ENCODE data around the gene GABRA4.
A peak's percentile ranks its signal among the peaks of the same experiment; 100 is the strongest.

GABRA4 gene

DNA sequence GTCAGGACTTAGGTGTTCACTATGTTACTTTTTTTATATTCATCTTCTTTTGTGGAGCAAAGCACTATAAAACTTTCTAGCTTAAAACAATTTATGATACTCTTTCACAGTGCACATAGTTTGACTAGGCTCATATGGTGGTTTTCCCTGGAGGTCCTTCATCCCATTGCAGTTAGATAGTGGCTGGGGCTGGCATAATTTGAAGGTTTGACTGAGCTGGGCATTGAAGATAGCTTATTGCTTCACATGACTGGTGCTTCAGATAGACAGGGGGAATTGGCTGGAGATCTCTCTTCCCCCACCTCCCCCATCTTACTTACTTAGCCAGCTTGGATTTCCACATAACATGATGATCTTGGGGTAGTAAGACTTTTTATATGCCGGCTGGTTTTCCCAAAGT lies 7.0 kb upstream of the GABRA4 start:
- TF ChIP-seq ZNF274 (IDR thresholded peaks at IDR 0.05; ENCODE audit: low read depth, low read length), result no peak
- no peak overlapping the region for H3K4me3 ChIP-seq (ENCODE audit: low read length)

DNA sequence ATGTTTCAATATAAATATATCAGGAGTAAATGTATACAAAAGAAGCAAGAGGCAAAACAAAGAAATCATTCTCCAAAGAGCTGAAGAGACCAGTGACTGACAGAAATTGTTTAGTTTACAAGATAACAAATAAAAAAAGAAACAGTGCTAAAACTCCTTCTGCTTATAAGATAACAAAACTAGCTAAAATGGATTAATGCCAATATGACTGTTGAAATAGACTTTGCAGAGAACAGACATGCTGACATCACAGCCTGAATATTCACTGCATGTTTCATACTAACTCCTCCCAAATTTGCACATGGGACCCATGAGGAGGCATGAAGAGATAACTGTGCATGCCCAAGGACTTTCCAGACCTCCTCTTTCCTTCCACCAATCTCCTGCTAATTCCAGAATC lies 6.2 kb upstream of the GABRA4 start:
- TF ChIP-seq ZNF274 (IDR thresholded peaks at IDR 0.05; ENCODE audit: low read depth, low read length), result no peak
- H3K4me3 ChIP-seq (ENCODE audit: low read length), result no peak overlapping the region

DNA sequence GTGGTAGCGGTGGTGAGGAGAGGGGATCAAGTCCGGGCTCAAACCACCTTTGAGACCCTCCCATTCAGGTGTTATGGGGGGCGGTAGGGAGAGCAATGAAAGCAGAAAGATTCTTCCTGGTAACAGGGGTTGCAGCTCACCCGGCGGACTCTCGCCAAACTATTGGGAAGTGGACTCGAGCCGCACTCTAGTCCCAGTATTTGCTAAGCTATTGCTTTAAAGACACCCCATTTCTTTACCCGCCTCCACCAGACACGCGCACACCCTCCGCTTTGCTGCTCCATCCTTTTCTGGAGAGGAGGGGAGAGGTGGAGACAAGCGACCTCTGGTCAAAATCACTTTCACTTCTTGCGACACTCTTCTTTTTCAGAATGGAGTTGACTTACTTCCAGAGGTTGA lies 625 bp upstream of the GABRA4 start:
- H3K4me3 ChIP-seq (ENCODE audit: low read length), result peak overlapping the region; percentile 5; the same call in 1 of the 2 replicates
- no peak for TF ChIP-seq ZNF274 (IDR thresholded peaks at IDR 0.05; ENCODE audit: low read depth, low read length)

DNA sequence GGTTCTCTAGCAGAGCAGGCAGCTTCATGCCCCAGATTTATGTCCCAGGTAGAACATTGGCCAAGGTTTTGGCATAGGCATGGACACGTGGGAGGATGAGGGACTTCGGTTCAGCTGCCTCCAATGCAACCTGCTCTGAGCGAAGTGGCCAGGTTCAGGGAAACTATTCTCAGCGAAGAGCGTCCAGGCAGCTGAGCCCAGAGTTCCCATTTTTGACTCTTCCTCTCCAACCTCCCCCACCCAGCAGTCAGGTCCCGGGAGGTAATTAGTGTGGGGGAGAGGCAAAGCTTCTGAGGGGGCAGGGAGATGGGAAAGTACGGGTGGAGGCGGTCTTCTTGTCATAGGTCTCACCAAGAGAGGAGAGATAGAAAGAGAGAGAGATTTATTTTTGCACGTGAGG lies 1.0 kb downstream of the GABRA4 start:
- no peak overlapping the region for H3K4me3 ChIP-seq (ENCODE audit: low read length)

DNA sequence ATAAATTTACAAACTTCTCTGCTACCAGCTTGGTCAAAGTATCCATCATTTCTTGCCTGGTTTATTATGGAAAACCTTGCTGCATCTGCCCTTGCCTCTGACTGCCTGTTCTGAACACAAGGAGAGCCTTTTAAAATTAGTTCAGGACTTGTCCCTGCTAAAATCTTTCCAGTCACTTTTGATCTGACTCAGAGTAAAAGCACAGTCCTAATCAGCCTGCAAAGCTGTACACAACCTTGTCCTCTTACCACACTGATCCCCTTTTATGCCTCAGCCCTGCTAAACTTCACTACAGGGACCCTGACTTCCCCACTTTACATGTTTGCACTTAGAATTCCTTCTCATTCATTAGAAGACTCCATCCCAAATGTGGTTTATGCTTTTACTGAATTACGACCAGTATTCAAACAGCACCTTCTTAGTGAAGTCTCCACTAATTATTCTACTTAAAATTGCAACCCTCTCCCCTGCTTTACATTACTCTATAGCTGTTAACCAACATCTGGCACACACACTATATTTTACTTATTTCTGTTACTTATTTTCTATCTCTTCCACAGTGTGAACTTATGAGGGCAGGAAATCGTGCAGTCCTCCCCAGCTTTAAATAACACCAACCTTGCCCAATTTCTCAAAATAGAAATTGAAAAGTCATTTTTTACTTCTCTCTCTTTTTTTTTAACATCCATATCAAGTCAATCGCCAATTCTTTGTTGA lies 6.3 kb downstream of the GABRA4 start:
- no peak for TF ChIP-seq ZNF274 (IDR thresholded peaks at IDR 0.05; ENCODE audit: low read depth, low read length)
- H3K4me3 ChIP-seq (ENCODE audit: low read length), result no peak overlapping the region

More for the DNA sequence above, 1.0 kb downstream of the GABRA4 start:
- TF ChIP-seq ZNF274 (IDR thresholded peaks at IDR 0.05; ENCODE audit: low read depth, low read length), result no peak

DNA sequence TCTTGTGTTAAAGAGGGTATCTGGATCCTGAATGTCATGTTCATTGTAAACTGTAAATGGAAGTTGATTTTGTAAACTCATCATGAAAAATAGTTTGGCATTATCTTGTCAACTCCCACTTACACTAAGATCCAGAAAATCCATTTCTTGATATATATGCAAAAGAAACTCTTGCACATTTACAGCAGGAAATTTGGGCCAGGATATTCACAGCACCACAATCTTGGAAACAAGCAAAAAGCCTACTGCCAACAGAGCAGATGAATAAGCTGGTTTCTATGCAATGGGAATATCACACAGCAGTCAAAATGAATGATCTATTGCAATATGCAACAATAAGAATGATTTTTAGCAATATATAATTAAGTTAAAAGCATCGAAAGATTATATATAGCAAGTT lies 8.6 kb downstream of the GABRA4 start:
- H3K4me3 ChIP-seq (ENCODE audit: low read length), result no peak overlapping the region
- no peak for TF ChIP-seq ZNF274 (IDR thresholded peaks at IDR 0.05; ENCODE audit: low read depth, low read length)

DNA sequence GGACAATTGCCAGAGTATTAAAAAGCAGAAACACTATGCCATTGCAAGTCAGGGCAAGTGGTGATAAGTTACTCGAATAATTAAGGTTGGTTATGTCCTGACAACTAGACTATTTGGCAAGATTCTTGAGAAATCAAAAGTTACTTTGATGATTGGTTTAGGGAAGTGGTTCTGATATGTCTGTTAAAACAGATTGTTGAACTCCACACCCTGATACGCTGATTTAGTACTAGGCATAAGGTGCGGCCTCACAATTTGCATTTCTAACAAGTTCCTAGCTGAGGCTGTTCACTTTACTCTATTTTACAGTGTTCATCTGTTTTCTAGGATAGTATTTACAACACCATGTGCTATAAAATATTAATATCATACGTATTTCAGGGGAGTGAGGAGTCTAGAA lies 12.5 kb downstream of the GABRA4 start:
- no peak for TF ChIP-seq ZNF274 (IDR thresholded peaks at IDR 0.05; ENCODE audit: low read depth, low read length)
- no peak overlapping the region for H3K4me3 ChIP-seq (ENCODE audit: low read length)

DNA sequence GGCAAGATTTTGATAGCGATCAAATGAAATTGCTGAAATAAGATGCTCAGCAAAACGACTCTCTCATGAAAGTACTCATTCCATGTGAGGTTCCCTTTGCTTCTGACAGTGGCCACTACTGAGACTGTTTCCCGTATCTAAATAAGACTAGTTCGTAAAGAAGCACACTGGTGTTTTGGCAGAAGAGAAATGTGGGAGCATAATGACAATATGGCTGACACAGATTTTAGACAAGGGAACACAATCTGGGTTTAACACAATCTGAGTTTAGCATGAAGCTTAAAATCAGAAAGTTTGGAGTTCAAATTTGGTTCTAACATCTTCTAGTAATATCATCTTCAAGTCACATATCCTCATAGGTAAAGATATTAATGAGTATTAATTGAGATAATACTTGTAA lies 13.7 kb downstream of the GABRA4 start:
- TF ChIP-seq ZNF274 (IDR thresholded peaks at IDR 0.05; ENCODE audit: low read depth, low read length), result no peak
- H3K4me3 ChIP-seq (ENCODE audit: low read length), result no peak overlapping the region

DNA sequence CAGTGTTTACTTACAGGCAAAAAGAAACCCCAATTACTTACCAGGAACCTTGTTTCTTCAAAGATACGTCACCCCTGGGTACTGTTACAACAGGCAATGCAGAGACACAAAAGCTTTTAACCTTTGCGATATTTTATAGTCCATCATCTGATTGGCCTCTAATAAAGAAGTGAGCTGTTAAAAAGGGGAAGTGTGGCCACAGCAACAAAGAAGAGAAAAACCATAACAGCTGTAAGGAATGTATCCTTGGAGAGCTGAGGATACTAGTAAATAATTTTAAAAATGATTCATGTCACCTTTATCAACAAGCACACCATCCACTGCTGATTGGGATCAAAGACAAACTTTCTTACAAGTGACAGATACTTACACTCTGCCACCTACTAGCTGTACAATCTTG lies 14.1 kb downstream of the GABRA4 start:
- TF ChIP-seq ZNF274 (IDR thresholded peaks at IDR 0.05; ENCODE audit: low read depth, low read length), result no peak
- no peak overlapping the region for H3K4me3 ChIP-seq (ENCODE audit: low read length)

DNA sequence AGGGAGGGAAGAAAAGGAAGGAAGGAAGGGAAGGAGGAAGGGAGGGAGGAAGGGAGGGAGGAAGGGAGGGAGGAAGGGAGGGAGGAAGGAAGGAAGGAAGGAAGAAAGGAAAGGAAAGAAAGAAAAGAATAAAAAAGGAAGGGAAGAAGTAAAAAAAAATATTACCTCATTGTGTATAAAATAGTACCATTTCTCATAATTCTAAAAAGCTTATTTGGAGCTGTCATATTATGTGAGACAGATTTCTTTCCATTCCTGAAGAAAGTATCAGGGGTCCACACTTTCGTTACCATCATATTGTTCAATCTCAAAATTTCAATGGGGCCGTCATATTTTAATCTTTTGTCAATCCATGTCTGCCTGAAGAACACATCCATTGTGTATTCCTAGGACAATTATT lies 16.1 kb downstream of the GABRA4 start:
- H3K4me3 ChIP-seq (ENCODE audit: low read length), result no peak overlapping the region
- TF ChIP-seq ZNF274 (IDR thresholded peaks at IDR 0.05; ENCODE audit: low read depth, low read length), result no peak

DNA sequence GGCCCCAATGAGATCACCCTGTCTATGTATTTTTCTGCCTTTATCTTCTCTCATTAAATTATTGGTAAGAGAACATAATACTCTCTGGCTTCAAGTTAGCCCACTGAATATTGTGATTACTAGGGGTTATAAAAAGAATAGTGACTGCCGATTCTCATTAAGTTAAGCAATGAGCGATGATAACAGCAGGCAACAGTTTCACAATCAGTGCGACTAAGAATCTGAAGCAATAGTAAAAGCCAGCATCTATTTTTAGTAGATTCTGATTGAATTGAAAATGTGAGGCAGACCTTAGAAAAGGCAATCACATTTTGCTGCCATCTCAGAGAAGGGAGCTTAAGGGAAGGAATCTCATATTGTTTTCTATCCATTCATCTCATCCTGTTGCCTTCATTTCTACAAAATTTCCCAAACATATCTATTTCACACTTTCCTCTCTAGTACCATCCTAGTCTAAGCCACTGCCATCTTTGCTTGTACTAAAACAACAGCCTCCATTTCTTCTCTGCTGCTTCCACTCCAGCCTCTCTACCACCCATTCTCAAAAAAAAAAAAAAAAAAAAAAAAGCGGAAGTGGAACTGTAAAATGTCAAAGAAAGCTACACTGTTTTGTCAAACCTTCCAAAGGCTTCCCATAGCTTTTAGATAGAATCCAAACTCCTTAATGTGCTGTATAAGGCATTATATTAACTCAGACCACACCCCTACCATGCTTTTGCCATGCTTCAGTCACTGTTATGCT lies 17.4 kb downstream of the GABRA4 start:
- no peak overlapping the region for H3K4me3 ChIP-seq (ENCODE audit: low read length)
- TF ChIP-seq ZNF274 (IDR thresholded peaks at IDR 0.05; ENCODE audit: low read depth, low read length), result no peak

DNA sequence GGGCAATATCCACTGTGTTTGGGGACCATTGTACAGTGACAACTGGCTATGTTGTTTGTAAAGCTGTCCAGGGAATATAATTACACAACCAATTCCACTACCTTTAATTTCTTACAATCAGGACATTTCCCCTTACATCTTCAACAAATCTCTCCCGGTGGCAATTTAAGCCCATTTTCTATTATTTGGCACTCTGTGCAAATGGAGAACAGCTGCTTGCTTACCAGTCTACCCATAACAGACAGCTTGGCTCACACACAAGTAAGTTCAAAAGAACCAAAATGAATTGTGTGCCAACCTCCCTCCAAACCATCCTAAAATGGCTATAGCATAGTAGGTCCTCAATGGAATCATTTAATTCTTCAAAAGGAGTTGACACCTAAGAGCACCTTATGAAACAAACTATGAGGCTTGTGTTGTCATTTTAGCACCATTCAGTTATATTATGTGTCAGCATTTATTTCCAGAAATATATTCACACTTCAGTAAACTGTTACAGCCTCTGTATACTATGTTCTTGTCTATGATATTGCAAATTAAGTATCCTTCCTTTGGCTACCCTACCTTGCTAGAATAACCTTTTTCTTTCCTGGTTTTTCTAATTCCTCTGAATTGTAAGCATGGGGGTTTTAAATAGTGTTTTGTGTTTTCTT lies 18.4 kb downstream of the GABRA4 start:
- no peak for TF ChIP-seq ZNF274 (IDR thresholded peaks at IDR 0.05; ENCODE audit: low read depth, low read length)

DNA sequence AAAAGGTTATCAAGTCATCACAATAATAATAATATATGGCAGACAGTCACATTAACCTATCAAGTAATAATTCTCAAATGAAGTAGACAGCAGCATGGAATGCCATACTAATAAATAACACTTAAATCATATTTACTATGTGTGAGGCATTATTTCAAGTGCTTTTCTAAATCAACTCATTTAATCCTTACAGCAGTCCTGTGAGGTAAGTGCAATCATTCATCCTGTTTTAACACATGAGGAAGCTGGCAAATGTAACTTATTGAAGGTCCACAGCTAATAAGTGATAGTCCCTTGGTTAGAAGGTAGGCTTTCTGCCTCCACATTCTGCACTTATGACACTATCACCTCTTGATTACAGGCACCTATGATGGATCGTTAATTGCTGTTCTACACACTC lies 24.5 kb downstream of the GABRA4 start:
- H3K4me3 ChIP-seq (ENCODE audit: low read length), result no peak overlapping the region
- no peak for TF ChIP-seq ZNF274 (IDR thresholded peaks at IDR 0.05; ENCODE audit: low read depth, low read length)

More for the DNA sequence above, 18.4 kb downstream of the GABRA4 start:
- H3K4me3 ChIP-seq (ENCODE audit: low read length), result no peak overlapping the region

DNA sequence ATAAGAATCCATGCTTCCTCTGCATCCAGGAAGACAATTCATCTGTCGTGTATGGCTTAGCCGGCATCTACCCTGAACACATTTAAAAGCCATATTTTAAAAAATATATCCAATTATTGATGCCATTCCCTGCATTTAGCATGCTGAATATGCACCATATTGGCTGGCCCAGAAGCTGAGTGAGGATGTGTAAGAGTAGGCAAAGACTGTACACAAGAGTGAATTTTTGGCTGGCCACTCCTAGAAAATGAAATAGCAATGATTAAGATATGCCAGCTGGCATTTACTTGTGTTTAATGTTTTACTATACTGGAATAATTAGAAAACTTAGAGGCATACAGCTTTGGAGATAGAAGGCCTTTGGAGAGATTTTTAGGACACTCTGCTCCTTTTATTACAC lies 25.8 kb downstream of the GABRA4 start:
- TF ChIP-seq ZNF274 (IDR thresholded peaks at IDR 0.05; ENCODE audit: low read depth, low read length), result no peak
- H3K4me3 ChIP-seq (ENCODE audit: low read length), result no peak overlapping the region
